Measurements from ENCODE around the gene PFKL.

DNA sequence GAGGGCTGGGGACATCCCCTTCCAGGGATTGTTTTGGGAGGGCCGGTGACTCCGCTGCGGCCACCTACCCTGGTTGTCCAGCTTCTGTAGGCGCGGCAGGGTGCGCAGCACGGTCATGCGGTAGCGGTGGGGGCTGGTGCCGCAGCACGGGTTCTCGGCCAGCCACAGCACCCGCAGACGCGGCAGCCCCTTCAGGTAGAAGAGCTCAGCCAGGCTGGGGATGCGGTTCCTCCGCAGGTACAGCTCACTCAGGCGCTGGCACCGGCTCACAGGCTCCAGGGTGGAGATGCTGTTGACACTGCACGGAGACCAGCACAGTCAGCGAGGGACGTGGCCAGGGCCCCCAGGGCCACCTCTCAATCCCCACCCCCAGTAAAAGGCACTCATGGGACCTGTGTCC lies 33.1 kb downstream of the PFKL start:
- TF ChIP-seq, protein P1, sequence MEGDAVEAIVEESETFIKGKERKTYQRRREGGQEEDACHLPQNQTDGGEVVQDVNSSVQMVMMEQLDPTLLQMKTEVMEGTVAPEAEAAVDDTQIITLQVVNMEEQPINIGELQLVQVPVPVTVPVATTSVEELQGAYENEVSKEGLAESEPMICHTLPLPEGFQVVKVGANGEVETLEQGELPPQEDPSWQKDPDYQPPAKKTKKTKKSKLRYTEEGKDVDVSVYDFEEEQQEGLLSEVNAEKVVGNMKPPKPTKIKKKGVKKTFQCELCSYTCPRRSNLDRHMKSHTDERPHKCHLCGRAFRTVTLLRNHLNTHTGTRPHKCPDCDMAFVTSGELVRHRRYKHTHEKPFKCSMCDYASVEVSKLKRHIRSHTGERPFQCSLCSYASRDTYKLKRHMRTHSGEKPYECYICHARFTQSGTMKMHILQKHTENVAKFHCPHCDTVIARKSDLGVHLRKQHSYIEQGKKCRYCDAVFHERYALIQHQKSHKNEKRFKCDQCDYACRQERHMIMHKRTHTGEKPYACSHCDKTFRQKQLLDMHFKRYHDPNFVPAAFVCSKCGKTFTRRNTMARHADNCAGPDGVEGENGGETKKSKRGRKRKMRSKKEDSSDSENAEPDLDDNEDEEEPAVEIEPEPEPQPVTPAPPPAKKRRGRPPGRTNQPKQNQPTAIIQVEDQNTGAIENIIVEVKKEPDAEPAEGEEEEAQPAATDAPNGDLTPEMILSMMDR (IDR thresholded peaks at IDR 0.05), result no peak
- TF ChIP-seq POLR2AphosphoS5 (IDR thresholded peaks at IDR 0.05) (no peak), POLR2A (IDR thresholded peaks at IDR 0.05) (no peak)
